ENCODE measurements around the gene TRIM41. TPM values are rescaled to one million over a fixed set of nuclear protein-coding genes. Genes with fewer than 3 reads are reported as not detected.

The TRIM41 gene
- total and polyA plus RNA-seq, 2 of the 13 experiments (the other 11 are each of a cell fraction or from before 2014, with no cell fraction given): 10.2 to 16.7 TPM

GRCh38 chr5:181260720-181261319 lies 37.7 kb downstream of the TRIM41 start, which contains the start of gene TRIM52 (continued):
- 0 out of 2 replicates have a peak, but pooled peaks have one; percentile 63 for TF ChIP-seq ZBTB44 (CRISPR knock-in tag; IDR thresholded peaks at IDR 0.05)
- TF ChIP-seq ZNF772 (CRISPR knock-in tag; IDR thresholded peaks at IDR 0.05): peak; percentile 71; the same call in 1 of the 2 replicates
- 0 out of 2 replicates have a peak, but pooled peaks have one; percentile 81 for TF ChIP-seq HOXA9 (CRISPR knock-in tag; IDR thresholded peaks at IDR 0.05; ENCODE audit: borderline replicate concordance)
- no peak for TF ChIP-seq ASH2L (IDR thresholded peaks at IDR 0.05; ENCODE audit: insufficient read length, low read depth, low read length)
- TF ChIP-seq RARA (CRISPR knock-in tag; IDR thresholded peaks at IDR 0.05): peak; percentile 68; the same call in 1 of the 2 replicates
- no peak for TF ChIP-seq ZBTB10 (CRISPR knock-in tag; IDR thresholded peaks at IDR 0.05; ENCODE audit: borderline replicate concordance)
- peak; percentile 52; the same call in 1 of the 2 replicates for TF ChIP-seq KDM6A (CRISPR knock-in tag; IDR thresholded peaks at IDR 0.05; ENCODE audit: low read depth)
- TF ChIP-seq USF2 (IDR thresholded peaks at IDR 0.05; ENCODE audit: low read depth, low read length): no peak
- no peak for TF ChIP-seq USF2 (CRISPR knock-in tag; IDR thresholded peaks at IDR 0.05; ENCODE audit: borderline replicate concordance)
- TF ChIP-seq ZNF512B (CRISPR knock-in tag; IDR thresholded peaks at IDR 0.05; ENCODE audit: borderline replicate concordance): no peak
- peak; percentile 90; the same call in 1 of the 2 replicates for TF ChIP-seq ZNF616 (CRISPR knock-in tag; IDR thresholded peaks at IDR 0.05; ENCODE audit: low read depth)
- peak; percentile 70; the same call in 1 of the 2 replicates for TF ChIP-seq ARNTL (CRISPR knock-in tag; IDR thresholded peaks at IDR 0.05)
- no peak for TF ChIP-seq NR2F2 (IDR thresholded peaks at IDR 0.05; ENCODE audit: borderline replicate concordance, low read depth)
- TF ChIP-seq PHF20 (CRISPR knock-in tag; IDR thresholded peaks at IDR 0.05): peak; percentile 92
- no peak for TF ChIP-seq TOE1 (CRISPR knock-in tag; IDR thresholded peaks at IDR 0.05)
- TF ChIP-seq ATAD3A (CRISPR knock-in tag; IDR thresholded peaks at IDR 0.05): no peak
- TF ChIP-seq HIVEP1 (CRISPR knock-in tag; IDR thresholded peaks at IDR 0.05): no peak
- peak; percentile 93; the same call in 1 of the 2 replicates for TF ChIP-seq DNMT1 (CRISPR knock-in tag; IDR thresholded peaks at IDR 0.05)
- TF ChIP-seq CBX2 (IDR thresholded peaks at IDR 0.05; ENCODE audit: low read depth, low read length): no peak
- TF ChIP-seq CBX2 (CRISPR knock-in tag; IDR thresholded peaks at IDR 0.05; ENCODE audit: low read depth): no peak
- TF ChIP-seq YEATS2 (CRISPR knock-in tag; IDR thresholded peaks at IDR 0.05; ENCODE audit: borderline replicate concordance): peak; percentile 90
